ENCODE data around the gene LRRD1.
"Not testable (repeated sequence)": the region's sequence is repeated elsewhere in the genome, so short reads cannot be mapped to it uniquely, and the experiment has no call there.

Gene LRRD1

GRCh38 chr7:92178928-92179924 is at the start of gene LRRD1:
Gene LRRD1, minus strand, starts transcription at chr7:92179142. Its CDS starts 13,940 bp downstream, at chr7:92165202.
- in situ Hi-C loops (cut with HindIII; ENCODE audit: low sequenced_read_pairs) = no loop called here

GRCh38 chr7:92228742-92229141 is 49.8 kb upstream of the LRRD1 start:
- in situ Hi-C loops (cut with HindIII; ENCODE audit: low sequenced_read_pairs) = no loop called here

GRCh38 chr7:92228100-92228499 is 49.2 kb upstream of the LRRD1 start:
- in situ Hi-C loops (cut with HindIII; ENCODE audit: low sequenced_read_pairs) = no loop called here

GRCh38 chr7:92226981-92227380 is 48.0 kb upstream of the LRRD1 start:
- in situ Hi-C loops (cut with HindIII; ENCODE audit: low sequenced_read_pairs) = no loop called here

- in situ Hi-C loops (cut with HindIII; ENCODE audit: low sequenced_read_pairs) = no loop called here
These were observed 42.8 kb upstream of the LRRD1 start for GRCh38 chr7:92221766-92222165.

GRCh38 chr7:92206672-92207071 is 27.7 kb upstream of the LRRD1 start:
- in situ Hi-C loops (cut with HindIII; ENCODE audit: low sequenced_read_pairs) = no loop called here

GRCh38 chr7:92205987-92206386 is 27.0 kb upstream of the LRRD1 start:
- in situ Hi-C loops (cut with HindIII; ENCODE audit: low sequenced_read_pairs) = no loop called here

GRCh38 chr7:92200791-92201190 is 21.8 kb upstream of the LRRD1 start:
- in situ Hi-C loops (cut with HindIII; ENCODE audit: low sequenced_read_pairs) = no loop called here

GRCh38 chr7:92192326-92192725 is 13.4 kb upstream of the LRRD1 start:
- in situ Hi-C loops (cut with HindIII; ENCODE audit: low sequenced_read_pairs) = no loop called here

GRCh38 chr7:92189246-92189645 is 10.3 kb upstream of the LRRD1 start:
- in situ Hi-C loops (cut with HindIII; ENCODE audit: low sequenced_read_pairs) = not testable (repeated sequence)

- in situ Hi-C loops (cut with HindIII; ENCODE audit: low sequenced_read_pairs) = not testable (repeated sequence)
These were observed 5.4 kb upstream of the LRRD1 start for GRCh38 chr7:92184294-92184693.

- in situ Hi-C loops (cut with HindIII; ENCODE audit: low sequenced_read_pairs) = no loop called here
These were observed 1.6 kb downstream of the LRRD1 start for GRCh38 chr7:92177362-92177761.

- in situ Hi-C loops (cut with HindIII; ENCODE audit: low sequenced_read_pairs) = not testable (repeated sequence)
These were observed 9.4 kb downstream of the LRRD1 start for GRCh38 chr7:92169529-92169928.

- in situ Hi-C loops (cut with HindIII; ENCODE audit: low sequenced_read_pairs) = no loop called here
These were observed 17.7 kb downstream of the LRRD1 start for GRCh38 chr7:92161271-92161670.

- in situ Hi-C loops (cut with HindIII; ENCODE audit: low sequenced_read_pairs) = no loop called here
These were observed 20.0 kb downstream of the LRRD1 start for GRCh38 chr7:92158660-92159575.

- in situ Hi-C loops (cut with HindIII; ENCODE audit: low sequenced_read_pairs) = no loop called here
These were observed 22.0 kb downstream of the LRRD1 start for GRCh38 chr7:92156990-92157389.

GRCh38 chr7:92155108-92155739 is 23.7 kb downstream of the LRRD1 start:
- in situ Hi-C loops (cut with HindIII; ENCODE audit: low sequenced_read_pairs) = no loop called here

- in situ Hi-C loops (cut with HindIII; ENCODE audit: low sequenced_read_pairs) = no loop called here
These were observed 28.4 kb downstream of the LRRD1 start for GRCh38 chr7:92150450-92151017.

GRCh38 chr7:92149736-92150239 is 29.2 kb downstream of the LRRD1 start:
- in situ Hi-C loops (cut with HindIII; ENCODE audit: low sequenced_read_pairs) = no loop called here

GRCh38 chr7:92143192-92143880 is 35.6 kb downstream of the LRRD1 start:
- in situ Hi-C loops (cut with HindIII; ENCODE audit: low sequenced_read_pairs) = not testable (repeated sequence)

All from DLD1 (cell line).